UCSD-AML1 (cell line): ENCODE results near the gene PHC3.

Source experiments
- DNase-seq: peaks from one replicate; lab custom pipeline; 2025; ENCODE audit not compliant: unreplicated experiment; lab: John Stamatoyannopoulos, UW

The PHC3 gene

GRCh38 chr3:170189398-170190256, 8.1 kb upstream of the PHC3 start:
- peak; percentile 11 for DNase-seq

- DNase-seq: no peak
These were observed 1.2 kb downstream of the PHC3 start for GRCh38 chr3:170180079-170180907.

DNA sequence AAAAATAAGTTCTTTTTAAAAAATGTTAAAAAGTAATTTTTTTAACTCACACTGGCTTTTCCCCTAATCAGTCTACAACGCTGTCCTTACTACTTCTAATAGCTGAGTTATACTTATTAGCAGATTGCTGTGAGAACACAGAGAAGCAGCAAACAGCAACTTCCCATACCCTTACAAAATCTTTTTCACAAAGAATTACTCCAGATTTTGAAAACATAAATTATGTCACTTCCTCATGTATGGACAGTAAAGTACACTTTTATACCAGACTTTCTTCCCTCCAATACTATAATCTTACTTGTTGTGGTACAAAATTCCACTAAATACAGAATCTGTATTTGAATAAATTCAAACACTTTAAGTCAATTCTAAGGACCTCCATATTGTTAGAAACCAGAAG, 2.1 kb downstream of the PHC3 start:
- no peak for DNase-seq

- DNase-seq: no peak
These were observed 2.9 kb downstream of the PHC3 start for GRCh38 chr3:170178651-170179050.

DNA sequence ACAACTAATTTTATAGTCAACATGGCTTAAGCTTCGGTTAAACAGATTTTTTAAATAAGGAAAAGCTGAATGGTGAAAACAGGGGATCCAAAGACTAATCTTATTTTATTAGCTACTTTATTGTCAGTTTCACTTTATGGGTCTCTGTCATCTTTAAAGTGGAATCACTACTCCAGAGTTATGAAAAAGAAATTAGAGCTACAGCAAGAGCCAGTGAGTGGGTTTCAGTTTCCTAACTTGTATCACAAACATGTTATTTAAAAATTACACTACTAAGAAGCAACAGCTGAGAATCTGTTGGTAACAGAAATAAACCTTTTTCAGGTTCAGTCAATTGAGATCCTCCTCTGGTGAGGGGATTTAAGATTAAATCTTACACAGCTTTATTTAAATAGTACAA, 10.0 kb downstream of the PHC3 start:
- no peak for DNase-seq

DNA sequence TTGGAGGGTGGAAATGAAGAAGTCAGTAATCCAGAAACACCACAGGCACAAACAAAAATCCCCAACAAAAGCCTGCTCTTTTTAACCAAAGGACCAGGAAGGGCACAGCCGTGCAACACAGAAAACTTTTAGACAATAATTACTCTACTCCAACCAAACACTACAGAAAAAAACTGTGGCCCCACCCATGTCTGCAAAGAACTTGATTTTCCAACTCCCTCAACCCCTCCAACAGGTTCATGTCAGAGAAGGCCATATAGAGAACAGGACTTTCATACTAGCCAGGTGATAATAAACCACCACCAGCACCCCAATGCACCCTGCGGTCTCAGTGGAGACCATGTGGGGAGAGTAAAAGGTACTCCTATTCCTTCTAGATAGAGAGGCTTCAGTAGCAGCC, 16.8 kb downstream of the PHC3 start:
- no peak for DNase-seq

DNA sequence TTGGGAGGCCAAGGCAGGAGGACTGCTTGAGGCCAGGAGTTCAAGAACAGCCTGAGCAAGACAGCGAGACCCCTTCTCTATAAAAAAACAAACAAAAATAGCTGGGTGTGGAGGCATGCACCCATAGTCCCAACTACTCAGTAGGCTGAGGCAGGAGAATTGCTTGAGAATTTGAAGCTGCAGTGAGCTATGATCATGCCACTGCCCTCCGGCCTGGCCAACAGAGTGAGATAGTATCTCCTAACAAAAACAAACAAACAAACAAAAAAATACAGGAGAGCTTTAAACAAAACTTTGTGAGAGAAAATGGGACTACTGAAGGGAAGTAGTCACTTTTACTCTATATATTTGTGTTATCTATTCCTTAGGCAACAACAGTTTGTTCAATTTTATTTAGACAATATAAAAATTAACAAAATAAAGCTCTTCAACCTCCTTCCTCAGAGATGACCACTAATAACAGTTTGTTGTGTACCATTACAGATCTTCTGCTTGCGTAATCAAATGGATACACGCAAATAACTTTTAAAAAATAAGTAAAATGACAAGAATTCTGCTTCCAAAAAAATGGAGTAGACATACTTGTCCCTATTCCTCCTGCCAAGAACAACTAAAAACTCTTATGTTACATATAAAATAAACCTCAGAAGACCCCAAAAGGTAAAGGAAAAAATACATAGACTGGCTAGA, 17.4 kb downstream of the PHC3 start:
- no peak for DNase-seq

- DNase-seq: no peak
These were observed 18.9 kb downstream of the PHC3 start for GRCh38 chr3:170162630-170163029.

DNA sequence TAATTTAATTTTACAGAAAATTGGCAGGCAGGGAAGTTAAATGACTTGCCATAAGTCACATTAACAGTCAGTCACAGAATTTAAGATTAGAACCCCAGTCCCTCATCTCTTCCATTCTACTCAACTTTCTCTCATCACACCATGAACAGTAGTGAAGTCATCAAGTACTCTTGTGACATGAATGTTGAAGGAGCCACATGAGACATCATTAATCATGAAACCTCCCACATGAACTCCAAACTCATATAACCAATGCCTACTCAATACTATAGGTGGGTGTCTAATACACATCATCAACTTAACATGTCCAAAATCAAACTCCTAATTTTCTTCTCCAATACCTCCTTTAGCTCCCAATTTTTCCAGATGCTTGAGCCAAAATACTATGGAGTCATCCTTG, 19.5 kb downstream of the PHC3 start:
- DNase-seq: no peak

DNA sequence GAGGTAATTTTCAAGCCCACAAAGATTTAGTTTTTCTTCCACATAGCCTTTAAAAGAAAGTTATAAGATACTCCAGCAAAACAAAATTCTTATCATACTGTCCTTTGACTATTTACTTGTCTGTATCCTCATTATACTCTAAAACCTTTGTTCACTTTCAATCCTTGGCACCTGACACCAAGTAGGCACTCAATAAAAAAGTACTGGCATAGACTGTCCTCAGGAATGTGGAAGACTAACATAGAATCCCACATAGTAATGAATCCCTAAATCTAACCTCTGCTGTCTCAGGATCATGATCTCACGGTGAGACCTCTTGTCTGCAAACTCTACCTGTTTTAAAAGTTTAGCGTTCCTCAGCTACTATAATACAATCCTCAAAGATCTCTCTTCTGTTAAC, 21.6 kb downstream of the PHC3 start:
- no peak for DNase-seq

- no peak for DNase-seq
These were observed 22.1 kb downstream of the PHC3 start for GRCh38 chr3:170159459-170159858.

- no peak for DNase-seq
These were observed 25.9 kb downstream of the PHC3 start for GRCh38 chr3:170155604-170156003.

DNA sequence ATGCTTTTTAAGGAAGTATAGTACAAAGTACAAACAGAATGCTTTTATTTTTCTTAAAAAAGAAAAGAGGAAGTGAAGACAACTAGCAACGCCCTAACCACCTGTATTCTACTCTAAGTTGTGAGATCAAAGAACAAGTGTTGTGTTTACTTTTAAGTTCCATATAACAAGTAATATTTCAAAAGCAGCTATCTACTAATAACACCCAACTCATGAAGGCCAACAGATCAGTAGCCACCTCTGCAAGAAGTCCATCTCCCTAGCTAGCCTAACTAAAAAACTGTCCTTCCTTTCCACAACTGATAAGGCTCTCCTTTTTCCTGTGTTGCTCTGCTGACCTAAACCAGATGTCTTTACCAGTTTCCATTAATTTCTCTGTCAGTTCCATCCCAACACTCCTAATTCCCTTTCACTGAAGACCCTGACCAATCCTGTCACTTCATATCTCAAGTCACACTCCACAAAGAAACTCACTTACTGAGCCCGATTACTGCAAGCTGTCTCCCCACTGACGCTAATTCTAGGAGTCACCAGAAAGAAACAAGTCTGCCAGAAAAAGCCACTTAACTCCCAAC, 26.9 kb downstream of the PHC3 start:
- no peak for DNase-seq

- DNase-seq: no peak
These were observed 27.4 kb downstream of the PHC3 start for GRCh38 chr3:170154084-170154483.

DNA sequence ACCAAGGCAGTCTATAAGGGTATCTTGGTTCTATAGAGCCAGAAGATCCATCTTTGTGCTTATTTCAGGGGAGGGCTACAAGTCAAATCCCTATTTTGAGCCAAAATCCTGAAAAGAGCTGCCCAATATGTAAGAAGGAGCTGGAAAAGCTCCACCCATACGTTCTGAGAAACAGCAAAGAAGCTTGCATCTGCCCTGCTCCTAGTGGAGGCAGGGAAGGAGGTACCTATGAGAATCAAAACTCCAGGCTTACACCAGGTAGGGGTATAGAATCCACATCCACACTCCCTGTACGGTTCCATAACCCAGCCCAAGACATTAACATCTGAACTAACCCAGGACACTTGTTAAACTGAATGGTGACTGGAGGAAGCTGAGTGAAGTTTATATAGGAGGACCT, 30.0 kb downstream of the PHC3 start:
- no peak for DNase-seq

GRCh38 chr3:170149016-170149415, 32.5 kb downstream of the PHC3 start:
- no peak for DNase-seq

DNA sequence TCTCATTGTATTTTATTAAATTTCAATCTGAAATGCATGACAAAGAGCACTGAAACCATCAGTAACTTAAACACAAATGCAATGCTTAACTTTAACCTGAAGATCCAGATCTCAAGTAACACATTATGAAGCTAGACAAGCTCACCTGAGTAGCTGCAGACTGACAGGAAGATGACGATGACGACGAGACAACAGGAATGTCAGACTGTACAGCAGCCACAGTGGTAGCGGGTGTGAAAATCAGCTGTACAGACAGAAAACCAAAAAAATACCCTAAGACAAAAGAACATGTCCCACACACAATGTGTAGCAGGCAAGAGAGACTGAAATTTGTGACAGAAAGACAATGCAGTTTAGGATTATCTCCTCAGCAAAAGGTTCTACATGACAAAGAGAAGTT, 36.3 kb downstream of the PHC3 start:
- no peak for DNase-seq

DNA sequence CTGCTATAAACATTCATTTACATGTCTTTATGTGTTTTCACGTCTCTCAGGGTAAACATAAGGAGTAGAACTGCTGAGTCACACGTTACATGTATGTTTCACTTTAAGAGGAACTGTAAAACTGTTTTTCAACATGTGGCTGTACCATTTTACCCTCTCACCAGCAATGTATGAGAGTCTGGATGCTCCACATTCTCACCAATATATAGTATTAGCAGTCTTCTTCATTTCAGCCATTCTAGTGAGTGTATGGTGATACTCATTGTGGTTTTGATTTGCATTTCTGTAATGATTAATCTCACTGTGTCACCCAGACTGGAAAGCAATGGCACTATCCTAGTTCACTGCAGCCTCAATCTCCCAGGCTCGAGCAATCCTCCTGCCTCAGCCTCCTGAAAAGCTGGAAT, 37.1 kb downstream of the PHC3 start:
- DNase-seq: no peak

- DNase-seq: no peak
These were observed 39.2 kb downstream of the PHC3 start for GRCh38 chr3:170142373-170142772.

DNA sequence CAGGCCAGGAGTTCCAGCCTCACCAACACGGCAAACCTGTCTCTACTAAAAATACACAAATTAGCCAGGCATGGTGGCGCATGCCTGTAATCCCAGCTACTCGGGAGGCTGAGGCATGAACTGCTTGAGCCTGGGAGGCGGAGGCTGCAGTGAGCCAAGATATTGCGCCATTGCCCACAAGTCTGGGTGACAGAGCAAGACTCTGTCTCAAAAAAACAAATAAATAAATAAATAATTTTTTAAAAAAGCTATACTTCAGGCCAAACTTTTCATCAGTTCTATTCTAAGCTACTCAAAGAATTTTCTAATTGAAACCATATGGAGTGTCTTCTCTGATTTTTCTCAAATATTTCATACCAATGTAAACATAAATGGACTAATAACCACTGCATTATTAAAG, 43.5 kb downstream of the PHC3 start:
- no peak for DNase-seq

GRCh38 chr3:170132335-170132734, 49.2 kb downstream of the PHC3 start:
- no peak for DNase-seq
